Thymus (tissue), 11 donors: Measurements from ENCODE around the gene TAF4B. TPM values are rescaled to one million over a fixed set of nuclear protein-coding genes. Genes with fewer than 3 reads are reported as not detected.

ENCODE experiments used
- DNase-seq, 9 donors: peaks; one replicate each; pipeline ENCODE4 v3.0.0-alpha.2; 2013; ENCODE audit warnings: low spot score in 9 of 9, low read depth in 6 of 9, missing footprints in 1 of 9
- H3K27ac ChIP-seq, 2 donors: one replicate each; pipeline ENCODE4 v1.5.1; 2013; ENCODE audit warnings: control low read depth in 1 of 2, low read depth in 1 of 2, low read length in 1 of 2, mild to moderate bottlenecking in 1 of 2, moderate library complexity in 1 of 2
- H3K27me3 ChIP-seq, 2 donors: one replicate each; pipeline ENCODE4 v1.5.1; 2013; ENCODE audit warnings: low read length in 1 of 2; ENCODE audit not compliant: control insufficient read depth in 2 of 2, insufficient read depth in 1 of 2
- H3K36me3 ChIP-seq, 2 donors: one replicate each; pipeline ENCODE4 v1.5.1; 2013; ENCODE audit warnings: low read length in 1 of 2, mild to moderate bottlenecking in 1 of 2, moderate library complexity in 1 of 2; ENCODE audit not compliant: control insufficient read depth in 2 of 2, insufficient read depth in 2 of 2
- H3K4me1 ChIP-seq, 2 donors: one replicate each; pipeline ENCODE4 v1.5.1; 2013; ENCODE audit warnings: low read length in 2 of 2; ENCODE audit not compliant: control insufficient read depth in 2 of 2, insufficient read depth in 2 of 2
- H3K4me3 ChIP-seq, 2 donors: one replicate each; pipeline ENCODE4 v1.5.1; 2013; ENCODE audit warnings: low read length in 2 of 2, control low read depth in 1 of 2, mild to moderate bottlenecking in 1 of 2
- H3K9me3 ChIP-seq, 2 donors: one replicate each; pipeline ENCODE4 v1.5.1; 2013; ENCODE audit warnings: low read length in 1 of 2, mild to moderate bottlenecking in 1 of 2; ENCODE audit not compliant: control insufficient read depth in 2 of 2, insufficient read depth in 1 of 2
- WGBS: extraction: QIAGEN DNeasy Blood & Tissue Kit; methylation state at CpG from one replicate; pipeline ENCODE4 v1.1.7; 2013; 5-methylcytosine and 5-hydroxymethylcytosine counted together
- polyA plus RNA-seq: library from polyadenylated mRNA; stranded (reverse); fragments of 200-250 nt; gene quantifications from one replicate; pipeline ENCODE4 v1.2.3, GENCODE V29; 2013
- total RNA-seq: library from RNA; stranded (reverse); fragments of 120-200 nt; gene quantifications from one replicate; pipeline ENCODE4 v1.2.4, GENCODE V29; 2013
- donor health status: healthy.

TAF4B gene
- total and polyA plus RNA-seq, 2 donors: 6.8 to 7.5 TPM

DNA sequence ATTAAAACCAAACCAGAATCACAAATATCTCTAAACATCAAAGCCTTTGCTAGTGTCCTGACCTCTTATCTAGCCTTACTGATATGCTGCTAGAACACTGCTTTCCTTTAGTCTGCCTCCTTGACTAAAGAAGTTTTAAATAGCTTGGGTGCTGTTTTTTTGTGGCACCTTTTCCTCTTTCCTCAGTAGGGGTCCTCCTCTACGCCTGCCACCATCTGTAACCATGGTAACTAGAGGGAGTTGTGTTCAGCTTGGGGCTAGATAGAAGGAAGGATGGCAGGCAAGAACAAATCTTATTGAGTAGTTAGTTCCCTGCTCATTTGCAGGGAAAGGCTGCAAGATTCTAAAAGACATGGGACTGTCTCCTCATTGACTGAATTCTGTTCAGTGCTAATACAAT lies 86.0 kb downstream of the TAF4B start:
- Histone ChIP-seq H3K27ac (no peak overlapping the region), H3K27me3 (no peaks in the 10 kb centered on the region), H3K4me1 (no peaks in the 10 kb centered on the region), H3K4me3 (no peak overlapping the region), H3K9me3 (no peaks in the 10 kb centered on the region), H3K36me3 (no peaks in the 10 kb centered on the region)
- WGBS: 70% methylated on average over 1 of the region's 1 CpG
- peak in 4 of 9 donors; percentile 4 to 30 (median 12) for DNase-seq

GRCh38 chr18:26317398-26317797 lies 91.2 kb downstream of the TAF4B start:
- WGBS: over 99% methylated on average over 3 of the region's 3 CpGs
- Histone ChIP-seq H3K9me3 (no peaks in the 10 kb centered on the region), H3K27me3 (no peaks in the 10 kb centered on the region), H3K4me3 (no peak overlapping the region), H3K27ac (no peak overlapping the region), H3K36me3 (no peaks in the 10 kb centered on the region), H3K4me1 (no peaks in the 10 kb centered on the region)
- no peak for DNase-seq

GRCh38 chr18:26320686-26321085 lies 94.4 kb downstream of the TAF4B start:
- H3K36me3 ChIP-seq: no peaks in the 10 kb centered on the region
- no peak for DNase-seq
- WGBS: 99% methylated on average over 1 of the region's 1 CpG
- no peak overlapping the region for H3K27ac ChIP-seq
- no peaks in the 10 kb centered on the region for H3K9me3 ChIP-seq
- H3K4me1 ChIP-seq: no peaks in the 10 kb centered on the region
- no peak overlapping the region for H3K4me3 ChIP-seq
- H3K27me3 ChIP-seq: no peaks in the 10 kb centered on the region

DNA sequence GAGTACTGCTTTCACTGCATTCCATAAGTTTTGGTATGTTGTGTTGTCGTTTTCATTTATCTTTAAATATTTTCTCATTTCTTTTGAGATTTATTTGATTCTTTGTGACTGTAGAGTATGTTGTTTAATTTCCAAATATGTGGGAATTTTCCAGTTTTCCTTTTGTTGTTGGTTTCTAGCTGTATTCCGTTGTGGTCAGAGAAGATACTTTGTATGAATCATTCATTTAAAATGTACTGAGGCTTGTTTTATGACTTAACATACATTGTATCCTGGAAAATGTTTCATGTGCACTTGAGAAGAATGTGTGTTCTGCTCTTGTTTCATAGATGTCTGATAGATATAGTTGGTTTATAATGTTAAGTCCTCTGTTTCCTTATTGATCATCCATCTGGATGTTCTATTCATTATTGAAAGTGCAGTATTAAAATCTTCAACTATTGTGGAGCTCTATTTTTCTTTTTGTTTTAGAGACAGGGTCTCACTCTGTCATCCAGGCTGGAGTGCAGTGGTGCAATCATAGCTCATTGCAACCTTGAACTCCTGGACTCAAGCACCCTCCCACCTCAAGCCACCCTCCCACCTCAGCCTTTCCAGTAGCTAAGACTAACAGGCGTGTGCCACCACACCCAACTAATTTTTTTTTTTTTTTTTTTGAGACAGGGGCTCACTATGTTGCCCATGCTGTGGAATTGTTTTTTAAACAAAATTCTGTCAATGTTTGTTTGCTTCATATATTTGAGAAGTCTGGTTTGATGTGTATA lies 96.8 kb downstream of the TAF4B start:
- no peak overlapping the region for H3K4me3 ChIP-seq
- no peaks in the 10 kb centered on the region for H3K9me3 ChIP-seq
- 98% methylated on average over 3 of the region's 3 CpGs for WGBS
- no peak for DNase-seq
- no peaks in the 10 kb centered on the region for H3K27me3 ChIP-seq
- no peak overlapping the region for H3K27ac ChIP-seq
- H3K36me3 ChIP-seq: no peaks in the 10 kb centered on the region
- no peaks in the 10 kb centered on the region for H3K4me1 ChIP-seq

GRCh38 chr18:26325771-26326170 lies 99.5 kb downstream of the TAF4B start:
- DNase-seq: no peak

DNA sequence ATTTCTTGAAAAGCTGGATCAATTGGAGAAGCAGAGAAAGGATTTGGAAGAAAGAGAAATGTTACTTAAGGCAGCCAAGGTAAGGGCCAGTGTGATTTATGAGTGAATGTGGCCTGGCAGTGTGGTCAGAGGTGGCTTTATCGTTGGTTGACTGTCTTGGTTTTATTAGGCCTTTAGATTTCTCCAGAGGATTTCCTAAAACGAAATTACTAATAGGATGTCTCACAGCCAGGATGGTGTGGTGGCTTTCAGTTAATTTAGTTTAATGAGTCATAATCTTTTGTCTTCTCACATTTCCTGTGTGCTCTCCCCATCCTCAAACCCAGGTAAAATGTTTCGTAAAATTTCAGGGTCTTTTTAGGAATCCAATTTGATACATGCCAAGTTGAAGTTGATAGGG lies 100.8 kb downstream of the TAF4B start:
- Histone ChIP-seq H3K9me3 (no peaks in the 10 kb centered on the region), H3K36me3 (no peaks in the 10 kb centered on the region), H3K27me3 (no peaks in the 10 kb centered on the region), H3K27ac (no peak overlapping the region), H3K4me1 (no peaks in the 10 kb centered on the region), H3K4me3 (no peak overlapping the region)
- DNase-seq: no peak
- 96% methylated on average over 3 of the region's 3 CpGs for WGBS

More at GRCh38 chr18:26325771-26326170, 99.5 kb downstream of the TAF4B start:
- no peak overlapping the region for H3K27ac ChIP-seq
- WGBS: 99% methylated on average over 2 of the region's 2 CpGs
- H3K4me1 ChIP-seq: no peaks in the 10 kb centered on the region
- H3K27me3 ChIP-seq: no peaks in the 10 kb centered on the region
- H3K36me3 ChIP-seq: no peaks in the 10 kb centered on the region
- H3K4me3 ChIP-seq: no peak overlapping the region
- no peaks in the 10 kb centered on the region for H3K9me3 ChIP-seq

- Histone ChIP-seq H3K9me3 (no peaks in the 10 kb centered on the region), H3K27ac (no peak overlapping the region), H3K4me3 (no peak overlapping the region), H3K4me1 (no peaks in the 10 kb centered on the region), H3K36me3 (no peaks in the 10 kb centered on the region), H3K27me3 (no peaks in the 10 kb centered on the region)
- DNase-seq: no peak
- WGBS: 93% methylated on average over 1 of the region's 1 CpG
These were observed 106.7 kb downstream of the TAF4B start for GRCh38 chr18:26332991-26333390.

DNA sequence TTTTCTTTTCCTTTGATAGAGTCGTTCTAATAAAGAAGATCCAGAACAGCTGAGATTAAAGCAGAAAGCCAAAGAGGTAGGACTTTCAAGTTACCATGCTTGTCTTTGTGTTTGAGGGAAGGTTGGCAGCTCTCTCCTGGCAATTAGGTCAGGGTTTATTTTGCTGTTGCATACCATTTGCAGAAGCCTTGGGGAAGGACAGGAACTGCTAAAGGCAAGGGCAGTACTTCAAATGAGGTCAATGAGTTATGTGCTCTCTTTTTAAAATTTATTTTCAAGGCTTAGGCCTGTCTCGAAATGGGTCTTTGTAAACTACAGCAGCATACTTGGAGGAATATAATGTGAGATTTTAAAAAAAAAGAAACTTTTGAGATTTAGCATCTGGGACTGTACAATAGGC lies 108.9 kb downstream of the TAF4B start:
- no peak for DNase-seq
- no peaks in the 10 kb centered on the region for H3K27me3 ChIP-seq
- no peaks in the 10 kb centered on the region for H3K4me1 ChIP-seq
- WGBS: 96% methylated on average over 2 of the region's 2 CpGs
- H3K27ac ChIP-seq: no peak overlapping the region
- H3K4me3 ChIP-seq: no peak overlapping the region
- H3K9me3 ChIP-seq: no peaks in the 10 kb centered on the region
- no peaks in the 10 kb centered on the region for H3K36me3 ChIP-seq

DNA sequence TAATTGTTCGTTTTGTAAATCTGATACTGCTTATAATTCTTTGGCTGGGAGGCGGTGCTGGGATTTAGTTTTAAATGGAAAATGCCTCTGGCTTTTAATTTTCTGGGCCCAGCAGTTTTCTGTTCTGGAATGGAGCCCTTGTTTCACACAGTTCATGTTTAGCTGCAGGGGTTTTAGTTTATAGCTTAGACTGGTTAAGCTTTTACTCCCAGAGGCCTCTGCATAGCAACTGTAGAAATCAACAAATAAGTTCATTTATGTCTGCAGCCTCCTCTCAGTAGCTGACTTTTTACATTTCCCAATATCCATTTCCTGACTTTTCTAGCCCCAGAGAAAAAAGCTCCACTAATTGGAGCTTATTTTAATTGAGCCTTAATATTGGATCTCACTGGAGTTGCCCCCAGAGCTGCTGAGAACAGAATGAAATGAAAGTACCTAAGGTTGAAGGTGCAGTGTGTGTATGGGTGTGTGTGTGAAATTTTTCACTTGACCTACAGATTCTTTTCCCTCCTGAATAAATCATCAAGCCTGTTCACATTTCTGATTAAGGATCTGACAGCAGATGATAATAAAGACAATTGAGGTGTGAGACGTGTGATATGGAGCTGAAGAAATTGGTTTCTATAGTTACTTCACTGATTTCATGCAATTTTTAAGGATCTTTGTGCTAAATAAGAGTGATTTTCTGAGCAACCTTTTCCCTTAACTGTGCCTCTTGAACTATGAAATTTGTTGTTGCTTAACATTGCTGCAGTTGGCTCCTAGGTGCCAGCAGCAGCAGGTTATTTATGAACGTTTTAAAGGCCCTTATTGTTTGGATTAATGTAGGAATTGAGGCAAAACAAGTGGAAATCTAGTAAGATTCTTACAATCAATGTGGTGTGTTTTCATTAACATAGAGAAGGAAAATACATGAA lies 109.6 kb downstream of the TAF4B start:
- no peaks in the 10 kb centered on the region for H3K36me3 ChIP-seq
- H3K4me3 ChIP-seq: no peak overlapping the region
- H3K27me3 ChIP-seq: no peaks in the 10 kb centered on the region
- DNase-seq: no peak
- H3K27ac ChIP-seq: no peak overlapping the region
- WGBS: 94% methylated on average over 4 of the region's 4 CpGs
- no peaks in the 10 kb centered on the region for H3K9me3 ChIP-seq
- H3K4me1 ChIP-seq: no peaks in the 10 kb centered on the region
